Measurements from ENCODE around the gene CACNG1. TPM values are rescaled to one million over a fixed set of nuclear protein-coding genes. Genes with fewer than 3 reads are reported as not detected.
"Not testable (repeated sequence)": the region's sequence is repeated elsewhere in the genome, so short reads cannot be mapped to it uniquely, and the experiment has no call there.

CACNG1 gene
- total RNA-seq, 1 donor from 2014 or later = not detected

- no peak for TF ChIP-seq CTCF (IDR thresholded peaks at IDR 0.05)
- no peak for TF ChIP-seq EZH2phosphoT487 (IDR thresholded peaks at IDR 0.05)
- no peak for TF ChIP-seq EZH2 (IDR thresholded peaks at IDR 0.05)
- H3K79me2 ChIP-seq (ENCODE audit: low read depth) = no peaks in the 10 kb centered on the region
- no peak overlapping the region for H3K4me2 ChIP-seq
- H3F3A ChIP-seq (ENCODE audit: low read depth) = no peaks in the 10 kb centered on the region
- peaks cover 6% of the 10 kb centered on the region for H3K9me3 ChIP-seq (ENCODE audit: low read depth)
- H3K4me1 Mint-ChIP-seq = no peaks in the 10 kb centered on the region
- H3K4me1 ChIP-seq = no peaks in the 10 kb centered on the region
- H3K27ac Mint-ChIP-seq = no peak overlapping the region
- H2AFZ ChIP-seq (replicated peaks) = no peak overlapping the region
- no peaks in the 10 kb centered on the region for H3K27me3 Mint-ChIP-seq (ENCODE audit: insufficient read depth, low read depth)
- H3K36me3 Mint-ChIP-seq = peaks cover 27% of the 10 kb centered on the region
- H3K27ac ChIP-seq = no peak overlapping the region
- H3K9me3 Mint-ChIP-seq = peaks cover 2% of the 10 kb centered on the region
- H3K4me3 ChIP-seq = no peak overlapping the region
- no peak overlapping the region for H3K4me3 Mint-ChIP-seq
- H4K20me1 ChIP-seq (ENCODE audit: low read depth) = no peaks in the 10 kb centered on the region
- no peak overlapping the region for H3K9ac ChIP-seq
- DNase-seq (ENCODE audit: low spot score) = no peak
- H3K36me3 ChIP-seq = peaks cover 9% of the 10 kb centered on the region
- no peaks in the 10 kb centered on the region for H3K27me3 ChIP-seq
Observed at GRCh38 chr17:67093348-67093747, 49.0 kb downstream of the CACNG1 start.

DNA sequence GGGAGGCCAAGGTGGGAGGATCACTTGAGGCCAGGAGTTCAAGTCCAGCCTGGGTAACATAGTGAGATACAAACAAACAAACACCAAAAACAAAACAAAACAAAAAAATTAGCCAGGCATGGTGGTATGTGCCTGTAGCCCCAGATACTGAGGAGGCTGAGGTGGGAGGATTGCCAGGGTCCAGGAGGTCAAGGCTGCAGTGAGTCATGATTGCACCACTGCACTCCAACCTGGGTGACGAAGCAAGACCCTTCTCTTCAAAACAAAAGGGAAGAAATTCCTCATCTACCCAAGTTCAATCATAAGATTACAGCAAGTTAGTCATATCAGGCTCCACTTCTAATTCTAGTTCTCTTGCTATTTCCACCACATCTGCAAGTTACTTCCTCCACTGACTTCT, 50.9 kb downstream of the CACNG1 start:
- H3K27me3 Mint-ChIP-seq (ENCODE audit: insufficient read depth, low read depth); H3K4me2 ChIP-seq: not testable (repeated sequence)

DNA sequence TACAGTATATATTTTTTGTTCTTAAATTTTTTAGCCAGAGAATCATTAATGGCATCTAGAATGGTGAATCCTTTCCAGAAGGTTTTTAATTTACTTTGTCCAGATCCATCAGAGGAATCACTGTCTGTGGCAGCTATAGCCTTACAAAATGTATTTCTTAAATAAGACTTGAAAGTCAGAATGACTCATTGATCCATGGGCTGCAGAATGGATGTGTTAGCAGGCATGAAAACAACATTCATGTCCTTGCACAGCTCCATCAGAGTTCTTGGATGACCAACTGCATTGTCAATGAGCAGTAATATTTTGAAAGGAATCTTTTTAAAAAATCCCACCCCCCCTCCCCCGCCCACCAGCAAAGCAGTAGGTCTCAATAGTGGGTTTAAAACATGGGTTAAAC, 51.4 kb downstream of the CACNG1 start:
- no peaks in the 10 kb centered on the region for H3K9me3 ChIP-seq (ENCODE audit: low read depth)
- no peak overlapping the region for H3K4me2 ChIP-seq
- Mint-ChIP-seq H3K27me3 (ENCODE audit: insufficient read depth, low read depth) (no peaks in the 10 kb centered on the region), H3K4me3 (no peak overlapping the region), H3K4me1 (no peaks in the 10 kb centered on the region), H3K27ac (no peak overlapping the region), H3K36me3 (peaks cover 23% of the 10 kb centered on the region), H3K9me3 (no peaks in the 10 kb centered on the region)
- no peak overlapping the region for H2AFZ ChIP-seq (replicated peaks)
- H3K27me3 ChIP-seq = no peaks in the 10 kb centered on the region
- no peaks in the 10 kb centered on the region for H4K20me1 ChIP-seq (ENCODE audit: low read depth)
- no peak overlapping the region for H3K27ac ChIP-seq
- no peak overlapping the region for H3K9ac ChIP-seq
- no peaks in the 10 kb centered on the region for H3K4me1 ChIP-seq
- peaks cover 8% of the 10 kb centered on the region for H3K79me2 ChIP-seq (ENCODE audit: low read depth)
- no peak overlapping the region for H3K4me3 ChIP-seq
- H3K36me3 ChIP-seq = no peaks in the 10 kb centered on the region
- no peak for DNase-seq (ENCODE audit: low spot score)
- H3F3A ChIP-seq (ENCODE audit: low read depth) = no peaks in the 10 kb centered on the region
- TF ChIP-seq CTCF (IDR thresholded peaks at IDR 0.05) (no peak), EZH2 (IDR thresholded peaks at IDR 0.05) (no peak), EZH2phosphoT487 (IDR thresholded peaks at IDR 0.05) (no peak)

More for the DNA sequence above, 50.9 kb downstream of the CACNG1 start:
- not testable (repeated sequence) for H3K27me3 ChIP-seq; H3K4me1 Mint-ChIP-seq; H3K27ac ChIP-seq; H3K36me3 ChIP-seq; H2AFZ ChIP-seq (replicated peaks); H3K4me3 ChIP-seq; H3K9me3 Mint-ChIP-seq; H3K9ac ChIP-seq; H3K27ac Mint-ChIP-seq; H3K9me3 ChIP-seq (ENCODE audit: low read depth); H3K4me3 Mint-ChIP-seq; H3K79me2 ChIP-seq (ENCODE audit: low read depth); H4K20me1 ChIP-seq (ENCODE audit: low read depth); DNase-seq (ENCODE audit: low spot score); H3K4me1 ChIP-seq; H3F3A ChIP-seq (ENCODE audit: low read depth)
- H3K36me3 Mint-ChIP-seq = peaks cover 23% of the 10 kb centered on the region

DNA sequence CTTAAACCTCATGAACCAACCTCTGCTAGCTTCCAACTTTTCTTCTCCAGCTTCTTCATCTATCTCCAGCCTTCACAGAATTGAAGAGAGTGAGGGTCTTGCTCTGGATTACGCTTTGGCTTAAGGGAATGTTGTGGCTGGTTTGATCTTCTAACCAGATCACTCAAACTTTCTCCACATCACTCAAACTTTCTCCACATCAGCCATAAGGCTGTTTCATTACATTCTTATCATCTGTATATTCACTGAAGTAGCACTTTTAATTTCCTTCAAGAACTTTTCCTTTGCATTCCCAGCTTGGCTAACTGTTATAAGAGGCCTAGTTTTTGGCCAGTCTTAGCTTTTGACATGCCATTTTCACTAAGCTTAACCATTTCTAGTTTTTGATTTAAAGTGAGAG, 52.3 kb downstream of the CACNG1 start:
- Mint-ChIP-seq H3K4me3 (no peak overlapping the region), H3K9me3 (no peaks in the 10 kb centered on the region), H3K27ac (no peak overlapping the region), H3K36me3 (peaks cover 27% of the 10 kb centered on the region), H3K27me3 (ENCODE audit: insufficient read depth, low read depth) (no peaks in the 10 kb centered on the region), H3K4me1 (no peaks in the 10 kb centered on the region)
- Histone ChIP-seq H3K27me3 (no peaks in the 10 kb centered on the region), H3K9ac (no peak overlapping the region), H3K4me2 (no peak overlapping the region), H4K20me1 (ENCODE audit: low read depth) (no peaks in the 10 kb centered on the region), H3K36me3 (no peaks in the 10 kb centered on the region), H3K4me1 (no peaks in the 10 kb centered on the region), H3K79me2 (ENCODE audit: low read depth) (peaks cover 11% of the 10 kb centered on the region), H3K4me3 (no peak overlapping the region), H3K27ac (no peak overlapping the region), H3K9me3 (ENCODE audit: low read depth) (no peaks in the 10 kb centered on the region), H2AFZ (replicated peaks) (no peak overlapping the region), H3F3A (ENCODE audit: low read depth) (no peaks in the 10 kb centered on the region)
- DNase-seq (ENCODE audit: low spot score) = no peak
- TF ChIP-seq EZH2 (IDR thresholded peaks at IDR 0.05) (no peak), CTCF (IDR thresholded peaks at IDR 0.05) (no peak), EZH2phosphoT487 (IDR thresholded peaks at IDR 0.05) (no peak)

Data from neural progenitor cell (in vitro differentiated cells).